Suprapubic skin (tissue), 3 donors: Measurements from ENCODE around the gene SH3BP1.

ENCODE experiments used
- CTCF ChIP-seq, 2 donors: fragments of 200-600 bp in 1 of 2; fragments of 450-650 bp in 1 of 2; sonication (generic) in 1 of 2; IDR thresholded peaks; one replicate each; pipeline ENCODE4 v1.5.1; 2016 to 2019; ENCODE audit warnings: antibody characterized with exemption in 2 of 2, mild to moderate bottlenecking in 1 of 2, moderate library complexity in 1 of 2
- EP300 ChIP-seq: sonication (generic); formaldehyde crosslinking; IDR thresholded peaks from one replicate; pipeline ENCODE4 v1.6.1; 2017; ENCODE audit warnings: antibody characterized with exemption
- POLR2A ChIP-seq, 2 donors: fragments of 450-650 bp; IDR thresholded peaks; one replicate each; pipeline ENCODE4 v1.6.1; 2017; ENCODE audit warnings: antibody characterized with exemption in 2 of 2, mild to moderate bottlenecking in 2 of 2, moderate library complexity in 2 of 2

GRCh38 chr22:37609240-37610152 lies 30.0 kb upstream of the SH3BP1 start:
- TF ChIP-seq CTCF (IDR thresholded peaks at IDR 0.05) (no peak), EP300 (no peak), POLR2A (IDR thresholded peaks at IDR 0.05) (no peak)
